ENCODE results near the gene SKA3.

Gene SKA3

DNA sequence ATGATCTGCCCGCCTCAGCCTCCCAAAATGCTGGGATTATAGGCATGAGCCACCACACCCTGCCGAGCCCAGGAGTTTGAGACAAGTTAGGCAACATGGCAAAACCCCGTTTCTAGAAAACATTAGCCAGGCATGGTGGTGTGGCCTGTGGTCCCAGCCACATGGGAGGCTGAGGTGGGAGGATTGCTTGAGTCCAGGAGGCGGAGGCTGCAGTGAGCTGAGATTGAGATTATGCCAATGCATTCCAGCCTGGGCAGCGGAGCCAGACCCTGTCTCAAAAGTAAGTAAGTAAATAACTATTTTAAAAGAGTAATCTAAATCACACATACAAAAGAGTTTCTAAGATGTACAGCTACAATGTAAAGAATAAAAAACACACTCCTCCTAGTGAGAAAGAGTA, 41.9 kb downstream of the SKA3 start:
- H3K4me3 ChIP-seq (replicated peaks in 1 of 2; ENCODE audit: low read depth in 2 of 2, low read length in 2 of 2): no peak overlapping the region
- DNase-seq (ENCODE audit: low read depth in 2 of 2): no peak
- TF ChIP-seq, protein P1, sequence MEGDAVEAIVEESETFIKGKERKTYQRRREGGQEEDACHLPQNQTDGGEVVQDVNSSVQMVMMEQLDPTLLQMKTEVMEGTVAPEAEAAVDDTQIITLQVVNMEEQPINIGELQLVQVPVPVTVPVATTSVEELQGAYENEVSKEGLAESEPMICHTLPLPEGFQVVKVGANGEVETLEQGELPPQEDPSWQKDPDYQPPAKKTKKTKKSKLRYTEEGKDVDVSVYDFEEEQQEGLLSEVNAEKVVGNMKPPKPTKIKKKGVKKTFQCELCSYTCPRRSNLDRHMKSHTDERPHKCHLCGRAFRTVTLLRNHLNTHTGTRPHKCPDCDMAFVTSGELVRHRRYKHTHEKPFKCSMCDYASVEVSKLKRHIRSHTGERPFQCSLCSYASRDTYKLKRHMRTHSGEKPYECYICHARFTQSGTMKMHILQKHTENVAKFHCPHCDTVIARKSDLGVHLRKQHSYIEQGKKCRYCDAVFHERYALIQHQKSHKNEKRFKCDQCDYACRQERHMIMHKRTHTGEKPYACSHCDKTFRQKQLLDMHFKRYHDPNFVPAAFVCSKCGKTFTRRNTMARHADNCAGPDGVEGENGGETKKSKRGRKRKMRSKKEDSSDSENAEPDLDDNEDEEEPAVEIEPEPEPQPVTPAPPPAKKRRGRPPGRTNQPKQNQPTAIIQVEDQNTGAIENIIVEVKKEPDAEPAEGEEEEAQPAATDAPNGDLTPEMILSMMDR (IDR thresholded peaks at IDR 0.05; ENCODE audit: low read depth, low read length): no peak

DNA sequence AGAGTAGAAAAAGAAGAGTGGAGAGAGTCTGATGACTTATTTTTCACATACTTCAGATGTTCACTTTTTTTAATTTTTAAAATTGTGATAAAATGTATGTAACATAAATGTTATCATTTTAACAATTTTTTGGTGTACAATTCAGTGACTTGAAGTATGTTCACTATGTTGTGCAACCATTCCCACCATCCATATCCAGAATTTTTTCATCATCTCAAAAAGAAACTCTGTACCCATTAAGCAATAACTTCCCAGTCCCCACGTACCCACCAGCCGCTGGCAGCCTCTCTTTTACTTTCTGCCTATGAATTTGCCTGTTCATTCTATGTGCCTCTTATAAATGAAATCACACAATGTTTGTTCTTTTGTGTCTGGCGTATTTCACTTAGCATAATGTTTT, 43.3 kb downstream of the SKA3 start:
- TF ChIP-seq, protein P1 (IDR thresholded peaks at IDR 0.05; ENCODE audit: low read depth, low read length): no peak
- DNase-seq (ENCODE audit: low read depth in 2 of 2): peak in 1 of 2 donors; percentile 13
- no peak overlapping the region for H3K4me3 ChIP-seq (replicated peaks in 1 of 2; ENCODE audit: low read depth in 2 of 2, low read length in 2 of 2)

DNA sequence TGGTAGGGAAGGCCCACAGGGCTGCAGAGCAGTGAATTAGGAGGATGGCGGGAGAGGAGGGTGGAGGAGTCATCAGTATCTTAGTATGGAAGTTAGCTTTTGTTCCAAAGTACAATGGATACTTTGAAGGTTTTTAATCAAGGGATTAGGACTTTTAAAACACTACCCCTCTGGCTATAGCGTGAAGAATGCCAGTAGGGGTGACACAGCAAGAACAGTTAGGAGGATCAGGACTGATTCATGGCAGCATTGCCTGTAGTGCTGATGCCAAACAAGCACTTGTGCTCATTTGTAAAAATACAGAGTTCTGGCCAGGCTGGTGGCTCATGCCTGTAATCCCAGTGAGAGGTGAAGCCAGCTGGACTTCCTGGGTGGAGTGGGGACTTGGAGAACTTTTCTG, 46.2 kb downstream of the SKA3 start:
- H3K4me3 ChIP-seq (replicated peaks in 1 of 2; ENCODE audit: low read depth in 2 of 2, low read length in 2 of 2): no peak overlapping the region
- TF ChIP-seq, protein P1 (IDR thresholded peaks at IDR 0.05; ENCODE audit: low read depth, low read length): no peak
- no peak for DNase-seq (ENCODE audit: low read depth in 2 of 2)

DNA sequence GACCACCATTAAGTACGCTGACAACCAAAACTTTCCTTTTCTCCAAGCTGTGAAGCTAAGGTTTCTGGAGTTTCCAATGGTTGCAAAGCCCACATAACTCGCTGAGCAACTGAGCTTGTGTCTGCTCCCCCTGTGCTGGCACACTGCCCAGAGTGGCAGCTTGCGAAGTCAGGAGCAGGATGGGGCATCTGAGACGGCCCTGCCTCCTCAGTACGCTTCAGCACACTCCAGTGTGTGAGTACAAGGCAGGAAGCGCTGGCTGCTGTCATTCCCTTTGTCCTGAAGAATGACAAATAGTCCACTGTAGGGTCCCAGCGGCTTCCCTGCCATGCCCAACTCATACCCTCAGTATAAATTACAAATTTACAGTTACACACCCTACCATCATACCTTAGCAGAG, 51.5 kb downstream of the SKA3 start:
- TF ChIP-seq, protein P1 (IDR thresholded peaks at IDR 0.05; ENCODE audit: low read depth, low read length): no peak
- peak; percentile 43 to 75 for DNase-seq (ENCODE audit: low read depth in 2 of 2)
- H3K4me3 ChIP-seq (replicated peaks in 1 of 2; ENCODE audit: low read depth in 2 of 2, low read length in 2 of 2): no peak overlapping the region

DNA sequence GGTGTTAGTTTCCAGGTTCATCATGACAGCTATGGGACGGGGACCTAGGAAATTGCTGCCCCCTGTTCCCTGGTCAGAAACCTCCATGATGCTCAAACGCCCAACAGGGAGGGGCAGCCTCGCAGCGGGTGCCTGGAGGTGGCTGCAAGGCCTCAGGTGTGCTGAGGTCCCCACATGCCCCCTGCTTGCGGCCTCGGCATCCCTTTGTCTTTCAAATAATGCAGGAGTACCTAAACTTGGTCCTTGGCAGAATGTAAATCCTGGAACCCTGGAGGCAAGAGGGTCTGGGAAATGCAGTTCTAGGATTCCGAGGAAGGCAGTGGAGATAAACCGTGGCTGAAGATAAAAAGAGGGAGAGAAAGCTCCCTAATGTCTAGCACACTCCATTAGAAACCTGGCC, 52.4 kb downstream of the SKA3 start:
- DNase-seq (ENCODE audit: low read depth in 2 of 2): no peak
- TF ChIP-seq, protein P1 (IDR thresholded peaks at IDR 0.05; ENCODE audit: low read depth, low read length): no peak
- no peak overlapping the region for H3K4me3 ChIP-seq (replicated peaks in 1 of 2; ENCODE audit: low read depth in 2 of 2, low read length in 2 of 2)

DNA sequence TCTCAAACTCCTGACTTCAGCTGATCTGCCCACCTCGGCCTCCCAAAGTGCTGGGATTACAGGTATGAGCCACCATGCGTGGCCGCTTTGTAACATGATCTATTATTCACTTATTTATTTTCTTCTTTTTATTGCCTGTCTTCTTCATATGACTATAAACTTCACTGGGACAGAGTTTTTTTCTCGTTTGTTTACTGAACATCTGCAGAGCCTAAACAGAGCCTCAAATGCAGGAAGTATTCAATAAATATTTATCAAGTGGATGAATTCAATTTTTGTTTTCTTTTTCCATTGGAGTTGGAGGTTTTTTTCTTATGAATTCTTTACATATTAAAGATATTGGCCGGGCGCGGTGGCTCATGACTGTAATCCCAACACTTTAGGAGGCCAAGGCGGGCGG, 54.7 kb downstream of the SKA3 start:
- DNase-seq (ENCODE audit: low read depth in 2 of 2): no peak
- no peak overlapping the region for H3K4me3 ChIP-seq (replicated peaks in 1 of 2; ENCODE audit: low read depth in 2 of 2, low read length in 2 of 2)
- TF ChIP-seq, protein P1 (IDR thresholded peaks at IDR 0.05; ENCODE audit: low read depth, low read length): no peak

DNA sequence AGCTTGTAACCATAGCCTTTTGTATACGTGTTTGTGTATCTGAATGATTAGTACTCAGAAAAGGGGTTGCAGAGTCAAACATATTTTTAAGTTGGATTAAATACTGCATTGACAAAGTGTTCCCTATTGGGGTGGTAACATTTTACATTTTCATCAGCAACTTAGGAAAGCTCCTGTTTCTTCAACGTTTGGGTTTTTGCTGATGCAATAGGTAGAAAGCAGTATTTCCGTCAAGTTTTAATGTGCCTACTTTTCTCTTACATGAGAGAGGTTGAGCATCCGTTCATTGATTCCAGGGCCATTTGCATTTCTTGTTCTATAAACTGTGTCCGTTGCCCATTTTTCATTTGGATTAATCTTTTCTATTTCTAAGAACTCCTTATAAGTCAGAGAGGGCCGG, 56.2 kb downstream of the SKA3 start:
- DNase-seq (ENCODE audit: low read depth in 2 of 2): no peak
- TF ChIP-seq, protein P1 (IDR thresholded peaks at IDR 0.05; ENCODE audit: low read depth, low read length): no peak
- no peak overlapping the region for H3K4me3 ChIP-seq (replicated peaks in 1 of 2; ENCODE audit: low read depth in 2 of 2, low read length in 2 of 2)
